ENCODE results near the gene OR5AU1.

DNA sequence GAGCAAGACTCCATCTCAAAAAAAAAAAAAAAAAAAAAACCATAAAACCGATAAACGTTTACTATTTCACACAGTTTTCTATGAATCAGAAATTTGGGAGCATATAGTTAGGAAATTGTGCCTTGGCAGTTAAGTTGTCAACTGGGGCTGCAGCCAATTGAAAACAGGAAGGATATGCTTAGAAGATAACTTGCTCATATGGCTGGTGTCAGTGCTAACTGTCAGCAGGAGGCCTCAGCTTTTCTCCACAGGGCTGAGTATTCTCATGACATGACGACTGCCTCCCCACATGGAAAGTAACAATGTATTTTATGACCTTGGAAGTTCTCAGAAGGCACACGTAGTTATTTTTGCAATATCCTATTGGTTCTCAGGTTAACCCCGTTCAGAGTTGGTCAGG lies 29.6 kb upstream of the OR5AU1 start:
- TF ChIP-seq, protein P1, sequence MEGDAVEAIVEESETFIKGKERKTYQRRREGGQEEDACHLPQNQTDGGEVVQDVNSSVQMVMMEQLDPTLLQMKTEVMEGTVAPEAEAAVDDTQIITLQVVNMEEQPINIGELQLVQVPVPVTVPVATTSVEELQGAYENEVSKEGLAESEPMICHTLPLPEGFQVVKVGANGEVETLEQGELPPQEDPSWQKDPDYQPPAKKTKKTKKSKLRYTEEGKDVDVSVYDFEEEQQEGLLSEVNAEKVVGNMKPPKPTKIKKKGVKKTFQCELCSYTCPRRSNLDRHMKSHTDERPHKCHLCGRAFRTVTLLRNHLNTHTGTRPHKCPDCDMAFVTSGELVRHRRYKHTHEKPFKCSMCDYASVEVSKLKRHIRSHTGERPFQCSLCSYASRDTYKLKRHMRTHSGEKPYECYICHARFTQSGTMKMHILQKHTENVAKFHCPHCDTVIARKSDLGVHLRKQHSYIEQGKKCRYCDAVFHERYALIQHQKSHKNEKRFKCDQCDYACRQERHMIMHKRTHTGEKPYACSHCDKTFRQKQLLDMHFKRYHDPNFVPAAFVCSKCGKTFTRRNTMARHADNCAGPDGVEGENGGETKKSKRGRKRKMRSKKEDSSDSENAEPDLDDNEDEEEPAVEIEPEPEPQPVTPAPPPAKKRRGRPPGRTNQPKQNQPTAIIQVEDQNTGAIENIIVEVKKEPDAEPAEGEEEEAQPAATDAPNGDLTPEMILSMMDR (IDR thresholded peaks at IDR 0.05 in 4 of 5, conservative IDR thresholded peaks at IDR 0.05 in 1 of 5), result no peak
- TF ChIP-seq POLR2A (IDR thresholded peaks at IDR 0.05), result no peak

All from gastrocnemius medialis (tissue), 4 donors.